ENCODE data around the gene CTBP2.
A peak's percentile ranks its signal among the peaks of the same experiment; 100 is the strongest.
"Not testable (repeated sequence)": the region's sequence is repeated elsewhere in the genome, so short reads cannot be mapped to it uniquely, and the experiment has no call there.

CTBP2 gene

DNA sequence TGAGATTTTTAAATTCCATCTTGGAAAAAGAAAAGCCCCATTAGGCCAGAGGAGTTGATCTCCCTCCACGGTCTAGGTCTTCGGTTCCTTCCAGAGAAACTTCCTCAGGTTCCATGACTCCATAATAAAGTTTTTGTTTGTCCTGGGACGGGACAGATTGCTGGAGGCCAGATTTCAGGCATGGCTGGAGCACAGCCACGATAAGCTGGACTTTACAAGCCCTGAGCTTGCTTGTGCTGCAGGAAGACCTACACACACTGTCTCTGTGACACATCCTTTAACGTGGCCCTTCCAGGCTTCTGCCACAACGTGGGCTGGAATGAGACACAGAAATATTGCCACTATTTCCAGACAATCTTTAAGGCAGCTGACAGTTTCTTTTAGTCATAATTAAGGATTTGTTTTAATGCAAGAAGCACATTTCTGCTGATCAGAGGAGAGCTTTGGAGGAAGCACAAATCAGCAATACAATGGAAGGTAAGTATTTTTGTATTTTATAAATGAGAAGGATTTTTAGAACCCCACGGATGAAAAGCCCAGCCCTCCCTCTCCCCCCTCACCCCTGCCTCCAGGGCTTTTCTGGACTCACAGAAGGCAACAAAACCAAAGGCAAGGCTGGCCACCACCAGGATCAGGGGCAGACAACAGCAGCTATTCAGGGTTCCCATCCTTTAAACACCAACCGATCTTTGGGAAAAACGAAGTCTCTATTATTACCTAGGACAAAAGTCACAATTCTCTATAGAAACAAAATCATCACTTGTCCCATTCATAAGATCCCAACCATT, 6.5 kb downstream of the CTBP2 start:
- Histone ChIP-seq H4K20me1 (peaks cover 98% of the 10 kb centered on the region), H3K27me3 (no peaks in the 10 kb centered on the region), H3K9ac (peak overlapping the region; percentile 64; the same call in 1 of the 2 replicates), H3K4me2 (peak overlapping the region; percentile 93), H3K27ac (peak overlapping the region; percentile 59), H3K9me3 (no peaks in the 10 kb centered on the region), H3K36me3 (peaks cover 19% of the 10 kb centered on the region), H3K4me1 (peaks cover 91% of the 10 kb centered on the region), H3K4me3 (no peak overlapping the region)
- no peak for TF ChIP-seq Cebpa-rat (IDR thresholded peaks at IDR 0.05)

- TF ChIP-seq Cebpa-rat (IDR thresholded peaks at IDR 0.05): no peak
- peak overlapping the region; percentile 75 for H3K27ac ChIP-seq
- H3K9ac ChIP-seq: peak overlapping the region; percentile 52
- H3K9me3 ChIP-seq: no peaks in the 10 kb centered on the region
- H3K4me3 ChIP-seq: peak overlapping the region; percentile 50
- H4K20me1 ChIP-seq: peaks cover 100% of the 10 kb centered on the region
- peaks cover 19% of the 10 kb centered on the region for H3K36me3 ChIP-seq
- peaks cover 100% of the 10 kb centered on the region for H3K4me1 ChIP-seq
- H3K27me3 ChIP-seq: no peaks in the 10 kb centered on the region
- peak overlapping the region; percentile 93 for H3K4me2 ChIP-seq
Measured at GRCh38 chr10:125152450-125153368, 7.7 kb downstream of the CTBP2 start.

- H3K9me3 ChIP-seq: no peaks in the 10 kb centered on the region
- no peak for TF ChIP-seq Cebpa-rat (IDR thresholded peaks at IDR 0.05)
- no peaks in the 10 kb centered on the region for H3K27me3 ChIP-seq
- peaks cover 100% of the 10 kb centered on the region for H4K20me1 ChIP-seq
- H3K9ac ChIP-seq: peak overlapping the region; percentile 52
- H3K27ac ChIP-seq: peak overlapping the region; percentile 75
- H3K4me1 ChIP-seq: peaks cover 100% of the 10 kb centered on the region
- H3K4me3 ChIP-seq: peak overlapping the region; percentile 50
- H3K36me3 ChIP-seq: peaks cover 19% of the 10 kb centered on the region
- H3K4me2 ChIP-seq: peak overlapping the region; percentile 93
Measured at GRCh38 chr10:125151553-125152449, 8.6 kb downstream of the CTBP2 start.

DNA sequence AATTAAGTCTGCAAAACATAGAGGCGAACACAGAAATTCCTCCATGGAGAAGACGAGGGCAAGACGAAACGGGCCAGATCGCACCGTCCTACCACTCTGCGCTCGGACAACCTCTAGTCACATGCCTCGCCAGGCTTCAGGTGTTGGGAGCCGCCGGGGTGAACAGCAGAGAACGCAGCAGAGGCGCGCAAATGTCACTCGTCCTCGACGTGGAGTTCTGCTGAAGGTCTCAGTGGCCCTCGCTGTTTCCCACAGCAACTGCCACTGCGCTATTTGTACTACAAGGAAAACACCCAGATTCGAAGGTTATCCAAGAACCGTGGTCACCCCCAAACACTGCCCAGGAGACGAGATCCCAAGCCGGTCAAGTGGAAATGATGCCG, 9.2 kb downstream of the CTBP2 start:
- peaks cover 19% of the 10 kb centered on the region for H3K36me3 ChIP-seq
- no peaks in the 10 kb centered on the region for H3K27me3 ChIP-seq
- H3K9me3 ChIP-seq: no peaks in the 10 kb centered on the region
- no peak overlapping the region for H3K4me3 ChIP-seq
- no peak overlapping the region for H3K9ac ChIP-seq
- H3K4me2 ChIP-seq: peak overlapping the region; percentile 93
- peaks cover 100% of the 10 kb centered on the region for H3K4me1 ChIP-seq
- H3K27ac ChIP-seq: peak overlapping the region; percentile 75; the same call in 1 of the 2 replicates
- peaks cover 100% of the 10 kb centered on the region for H4K20me1 ChIP-seq
- TF ChIP-seq Cebpa-rat (IDR thresholded peaks at IDR 0.05): no peak

DNA sequence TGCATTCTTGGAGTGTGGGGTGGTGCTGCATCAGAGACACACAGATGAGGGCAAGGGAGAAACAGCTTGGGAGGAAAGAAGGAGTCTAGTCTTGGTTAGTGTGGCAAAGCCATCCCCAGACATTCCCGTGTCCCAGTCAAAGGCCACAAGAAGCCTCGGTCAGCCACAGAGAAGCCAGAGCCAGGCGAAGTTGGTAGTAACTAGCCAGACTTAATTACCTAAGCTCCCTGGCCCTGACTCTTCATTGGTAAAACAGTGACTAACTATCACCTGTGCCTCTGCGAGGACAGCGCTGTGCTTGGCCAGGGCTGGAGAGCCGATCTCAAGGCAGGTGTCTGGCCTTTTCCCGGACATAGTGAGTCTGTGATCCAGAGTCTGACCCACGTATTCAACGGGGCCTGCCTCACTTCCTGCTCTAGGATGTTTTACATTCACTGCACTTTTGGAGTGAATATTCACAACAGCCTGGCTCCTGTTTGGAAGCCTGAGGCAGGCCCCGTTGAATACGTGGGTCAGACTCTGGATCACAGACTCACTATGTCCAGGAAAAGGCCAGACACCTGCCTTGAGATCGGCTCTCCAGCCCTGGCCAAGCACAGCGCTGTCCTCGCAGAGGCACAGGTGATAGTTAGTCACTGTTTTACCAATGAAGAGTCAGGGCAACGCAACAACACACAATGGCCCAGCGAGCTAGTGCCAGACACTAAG, 9.8 kb downstream of the CTBP2 start:
- Histone ChIP-seq H3K36me3 (peaks cover 19% of the 10 kb centered on the region), H3K4me1 (peaks cover 100% of the 10 kb centered on the region), H4K20me1 (peaks cover 100% of the 10 kb centered on the region), H3K4me2 (peak overlapping the region; percentile 93)
- not testable (repeated sequence) for H3K9me3 ChIP-seq, H3K9ac ChIP-seq, H3K27me3 ChIP-seq, H3K4me3 ChIP-seq, H3K27ac ChIP-seq

DNA sequence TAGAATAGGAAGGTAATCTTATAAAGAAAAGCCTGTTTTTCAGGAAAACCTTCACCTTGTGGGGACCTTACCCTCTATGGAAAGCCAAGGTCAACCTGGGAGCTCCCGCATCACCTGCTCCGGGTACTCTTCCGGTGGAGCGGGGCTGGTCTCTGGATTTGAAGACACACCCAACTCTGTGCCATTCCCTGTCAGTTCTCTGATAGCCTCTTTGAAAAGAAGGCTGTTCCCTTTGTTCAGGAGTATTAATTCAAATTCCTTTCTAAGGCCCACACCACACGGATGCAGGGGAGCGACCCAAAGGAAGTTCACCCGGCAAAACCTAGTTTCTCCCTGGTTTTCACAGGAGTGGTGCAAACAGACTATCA, 10.7 kb downstream of the CTBP2 start:
- Histone ChIP-seq H3K4me1 (peaks cover 100% of the 10 kb centered on the region), H4K20me1 (peaks cover 100% of the 10 kb centered on the region), H3K9me3 (no peaks in the 10 kb centered on the region), H3K9ac (no peak overlapping the region), H3K36me3 (peaks cover 19% of the 10 kb centered on the region), H3K4me3 (peak overlapping the region; percentile 47; the same call in 1 of the 2 replicates), H3K27me3 (no peaks in the 10 kb centered on the region), H3K27ac (peak overlapping the region; percentile 70), H3K4me2 (peak overlapping the region; percentile 88)
- no peak for TF ChIP-seq Cebpa-rat (IDR thresholded peaks at IDR 0.05)

DNA sequence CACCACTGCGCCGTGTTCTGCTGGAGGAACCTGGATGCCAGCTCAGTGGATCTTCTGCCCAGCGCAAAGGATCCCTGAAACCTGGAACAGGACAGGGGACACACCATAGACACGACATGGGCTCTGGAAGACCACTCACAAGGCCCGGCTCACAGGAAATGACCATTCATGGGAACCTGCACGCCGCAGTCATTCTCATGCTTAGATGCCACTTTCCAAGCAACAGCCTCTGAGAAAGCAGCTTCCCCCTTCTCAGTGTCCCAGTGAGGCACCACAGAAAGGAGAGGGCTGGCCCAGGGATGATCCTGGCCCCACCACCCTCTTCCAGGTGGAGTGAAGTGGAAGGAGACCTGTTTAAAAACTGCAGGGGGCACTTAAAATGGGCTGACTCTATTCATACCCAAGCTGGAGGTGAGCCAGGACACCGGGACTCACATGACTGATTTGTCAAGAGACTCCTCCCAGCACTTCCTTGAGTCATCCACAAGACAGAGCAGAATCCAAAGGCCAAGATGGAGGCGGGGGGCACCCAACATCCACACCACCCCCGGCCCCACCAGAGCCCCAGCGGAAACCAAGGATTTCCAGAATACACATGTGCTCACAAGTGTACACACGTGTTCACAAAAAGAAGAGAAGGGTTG, 11.2 kb downstream of the CTBP2 start:
- H3K4me2 ChIP-seq: peak overlapping the region; percentile 88
- no peaks in the 10 kb centered on the region for H3K9me3 ChIP-seq
- peak overlapping the region; percentile 70; the same call in 1 of the 2 replicates for H3K9ac ChIP-seq
- no peaks in the 10 kb centered on the region for H3K27me3 ChIP-seq
- H4K20me1 ChIP-seq: peaks cover 100% of the 10 kb centered on the region
- H3K4me1 ChIP-seq: peaks cover 100% of the 10 kb centered on the region
- H3K4me3 ChIP-seq: peak overlapping the region; percentile 47
- peaks cover 19% of the 10 kb centered on the region for H3K36me3 ChIP-seq
- no peak for TF ChIP-seq Cebpa-rat (IDR thresholded peaks at IDR 0.05)
- H3K27ac ChIP-seq: peak overlapping the region; percentile 70

GRCh38 chr10:125148528-125148927, 11.8 kb downstream of the CTBP2 start:
- TF ChIP-seq Cebpa-rat (IDR thresholded peaks at IDR 0.05): no peak; the same call in 1 of the 2 replicates
- Histone ChIP-seq H3K9ac (peak overlapping the region; percentile 70), H3K9me3 (no peaks in the 10 kb centered on the region), H4K20me1 (peaks cover 100% of the 10 kb centered on the region), H3K4me1 (peaks cover 100% of the 10 kb centered on the region), H3K4me2 (peak overlapping the region; percentile 88), H3K27me3 (no peaks in the 10 kb centered on the region), H3K4me3 (peak overlapping the region; percentile 47), H3K27ac (peak overlapping the region; percentile 70), H3K36me3 (peaks cover 19% of the 10 kb centered on the region)

Data from BLaER1 (cell line).